Prostate gland (tissue), 2 donors: Measurements from ENCODE around the gene CBR1. TPM values are rescaled to one million over a fixed set of nuclear protein-coding genes. Genes with fewer than 3 reads are reported as not detected.

Experiments used
- DNase-seq: peaks from one replicate; pipeline ENCODE4 v3.0.0-alpha.2; 2019; ENCODE audit warnings: low spot score
- H3K27ac ChIP-seq, 2 donors: fragments of 200-600 bp; sonication (generic); 2 replicates each; pipeline ENCODE4 v1.5.1; 2017 to 2019
- H3K27me3 ChIP-seq: fragments of 200-600 bp; sonication (generic); replicated peaks from 2 replicates; pipeline ENCODE4 v1.5.1; 2019; ENCODE audit not compliant: insufficient read depth
- H3K36me3 ChIP-seq, 2 donors: fragments of 200-600 bp; sonication (generic); 1 replicate in 1 of 2; 2 replicates in 1 of 2; pipeline versions ENCODE4 v1.5.1 to v1.8.1; 2017 to 2019
- H3K4me1 ChIP-seq: fragments of 200-600 bp; sonication (generic); replicated peaks from 2 replicates; pipeline ENCODE4 v1.5.1; 2019
- H3K4me3 ChIP-seq, 2 donors: fragments of 200-600 bp; sonication (generic); 2 replicates each; pipeline ENCODE4 v1.5.1; 2017 to 2019
- H3K9me3 ChIP-seq: fragments of 200-600 bp; sonication (generic); 2 replicates; pipeline ENCODE4 v1.5.1; 2017
- POLR2A ChIP-seq: fragments of 450-650 bp; IDR thresholded peaks from one replicate; pipeline ENCODE4 v1.6.1; 2016; ENCODE audit warnings: antibody characterized with exemption, mild to moderate bottlenecking
- POLR2AphosphoS5 ChIP-seq: sonication (generic); formaldehyde crosslinking; IDR thresholded peaks from one replicate; pipeline ENCODE4 v1.6.1; 2017; ENCODE audit warnings: antibody characterized with exemption
- WGBS: methylation state at CpG from one replicate; pipeline ENCODE4 v1.1.5; 2018; 5-methylcytosine and 5-hydroxymethylcytosine counted together
- intact Hi-C: fragments of 100-400 bp; cut with DNase I; formaldehyde crosslinking; loops from one replicate; pipeline ENCODE4 v1.14.2; 2022
- total RNA-seq, 2 donors: library from RNA; depleted of rRNA; stranded (reverse); fragments of >200 nt; gene quantifications; one replicate each; pipeline ENCODE4 v1.1.0, GENCODE V29; 2016
- TF ChIP-seq, protein P1 (sequence below), 4 experiments: fragments of 200-600 bp in 2 of 4; fragments of 450-650 bp in 2 of 4; sonication (generic) in 2 of 4; IDR thresholded peaks; 1 replicate in 3 of 4; 2 replicates in 1 of 4; pipeline ENCODE4 v1.5.1; 2016 to 2019; ENCODE audit warnings: antibody characterized with exemption in 4 of 4, mild to moderate bottlenecking in 2 of 4, moderate library complexity in 2 of 4

The CBR1 gene
- total RNA-seq, 2 donors from 2014 or later = 200 to 571 TPM

GRCh38 chr21:36027347-36027746 lies 42.5 kb upstream of the CBR1 start:
- Histone ChIP-seq H3K4me1 (no peaks in the 10 kb centered on the region), H3K4me3 (no peak overlapping the region), H3K36me3 (no peaks in the 10 kb centered on the region), H3K27me3 (no peaks in the 10 kb centered on the region), H3K9me3 (no peaks in the 10 kb centered on the region), H3K27ac (no peak overlapping the region)
- 82% methylated on average over 5 of the region's 5 CpGs for WGBS
- intact Hi-C loops = loop anchor here (5.0 kb wide), 1 partner anchor 1280 kb away; no protein-coding TSS in a partner anchor
- no peak for DNase-seq
- TF ChIP-seq, protein P1, sequence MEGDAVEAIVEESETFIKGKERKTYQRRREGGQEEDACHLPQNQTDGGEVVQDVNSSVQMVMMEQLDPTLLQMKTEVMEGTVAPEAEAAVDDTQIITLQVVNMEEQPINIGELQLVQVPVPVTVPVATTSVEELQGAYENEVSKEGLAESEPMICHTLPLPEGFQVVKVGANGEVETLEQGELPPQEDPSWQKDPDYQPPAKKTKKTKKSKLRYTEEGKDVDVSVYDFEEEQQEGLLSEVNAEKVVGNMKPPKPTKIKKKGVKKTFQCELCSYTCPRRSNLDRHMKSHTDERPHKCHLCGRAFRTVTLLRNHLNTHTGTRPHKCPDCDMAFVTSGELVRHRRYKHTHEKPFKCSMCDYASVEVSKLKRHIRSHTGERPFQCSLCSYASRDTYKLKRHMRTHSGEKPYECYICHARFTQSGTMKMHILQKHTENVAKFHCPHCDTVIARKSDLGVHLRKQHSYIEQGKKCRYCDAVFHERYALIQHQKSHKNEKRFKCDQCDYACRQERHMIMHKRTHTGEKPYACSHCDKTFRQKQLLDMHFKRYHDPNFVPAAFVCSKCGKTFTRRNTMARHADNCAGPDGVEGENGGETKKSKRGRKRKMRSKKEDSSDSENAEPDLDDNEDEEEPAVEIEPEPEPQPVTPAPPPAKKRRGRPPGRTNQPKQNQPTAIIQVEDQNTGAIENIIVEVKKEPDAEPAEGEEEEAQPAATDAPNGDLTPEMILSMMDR (IDR thresholded peaks at IDR 0.05) = no peak
- TF ChIP-seq POLR2A (no peak), POLR2AphosphoS5 (no peak)

DNA sequence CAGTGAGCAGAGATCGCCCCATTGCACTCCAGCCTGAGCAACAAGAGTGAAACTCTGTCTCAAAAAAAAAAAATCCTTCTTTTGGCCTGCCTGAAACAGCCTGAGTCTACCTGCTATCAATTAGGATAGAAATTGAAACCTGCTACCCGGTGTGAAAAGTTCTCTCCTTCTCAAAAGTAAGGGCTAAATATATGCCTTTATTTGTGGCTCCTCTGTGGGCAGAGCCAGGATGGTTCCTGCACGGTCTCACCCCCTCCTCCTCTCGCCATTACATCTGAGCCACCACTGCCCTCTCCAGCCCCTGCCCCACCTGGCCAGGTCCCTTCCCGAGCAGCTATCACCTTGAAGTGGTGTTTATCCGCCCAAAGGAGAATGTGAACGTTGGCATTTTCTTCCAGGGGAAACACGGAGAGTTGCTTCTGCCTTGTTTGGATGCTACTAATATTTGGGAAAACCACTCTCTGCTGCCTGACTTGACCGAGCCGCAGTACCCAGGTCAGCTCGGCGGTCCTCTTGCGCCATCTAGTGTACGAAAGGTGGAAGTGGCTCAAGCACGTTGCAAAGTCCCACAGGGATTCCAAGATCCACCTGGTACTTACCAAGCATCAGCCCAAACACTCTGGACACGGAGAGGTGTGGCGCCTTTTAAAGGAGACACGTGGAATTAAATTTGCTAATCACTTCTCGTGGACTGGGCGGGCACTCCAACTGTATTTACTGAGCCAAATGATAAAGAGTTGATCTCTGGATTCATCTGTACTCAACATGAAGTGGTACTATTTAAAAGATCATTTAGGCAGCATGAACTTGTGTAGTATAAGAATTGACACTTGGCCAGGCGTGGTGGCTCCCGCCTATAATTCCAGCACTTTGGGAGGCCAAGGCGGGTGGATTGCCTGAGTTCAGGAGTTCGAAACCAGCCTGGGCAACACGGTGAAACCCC lies 41.4 kb upstream of the CBR1 start:
- H3K4me3 ChIP-seq = no peak overlapping the region
- WGBS = 23% methylated on average over 25 of the region's 25 CpGs
- no peaks in the 10 kb centered on the region for H3K9me3 ChIP-seq
- TF ChIP-seq POLR2A (no peak), POLR2AphosphoS5 (peak; percentile 54)
- TF ChIP-seq, protein P1 (IDR thresholded peaks at IDR 0.05) = peak; percentile 85 to 94 (median 94)
- peak; percentile 71 for DNase-seq
- intact Hi-C loops = loop anchor here (5.0 kb wide), 1 partner anchor 1281 kb away; no protein-coding TSS in a partner anchor
- H3K36me3 ChIP-seq = no peaks in the 10 kb centered on the region
- H3K4me1 ChIP-seq = no peaks in the 10 kb centered on the region
- H3K27ac ChIP-seq = no peak overlapping the region
- H3K27me3 ChIP-seq = no peaks in the 10 kb centered on the region

- Histone ChIP-seq H3K27ac (no peak overlapping the region), H3K4me3 (no peak overlapping the region), H3K27me3 (no peaks in the 10 kb centered on the region), H3K36me3 (no peaks in the 10 kb centered on the region), H3K4me1 (no peaks in the 10 kb centered on the region), H3K9me3 (no peaks in the 10 kb centered on the region)
- TF ChIP-seq POLR2AphosphoS5 (no peak), POLR2A (no peak)
- TF ChIP-seq, protein P1 (IDR thresholded peaks at IDR 0.05) = no peak
- WGBS = 92% methylated on average over 8 of the region's 8 CpGs
- intact Hi-C loops = loop anchor here (5.0 kb wide), 1 partner anchor 1282 kb away; no protein-coding TSS in a partner anchor
- no peak for DNase-seq
These were observed 40.5 kb upstream of the CBR1 start for GRCh38 chr21:36029309-36029708.

DNA sequence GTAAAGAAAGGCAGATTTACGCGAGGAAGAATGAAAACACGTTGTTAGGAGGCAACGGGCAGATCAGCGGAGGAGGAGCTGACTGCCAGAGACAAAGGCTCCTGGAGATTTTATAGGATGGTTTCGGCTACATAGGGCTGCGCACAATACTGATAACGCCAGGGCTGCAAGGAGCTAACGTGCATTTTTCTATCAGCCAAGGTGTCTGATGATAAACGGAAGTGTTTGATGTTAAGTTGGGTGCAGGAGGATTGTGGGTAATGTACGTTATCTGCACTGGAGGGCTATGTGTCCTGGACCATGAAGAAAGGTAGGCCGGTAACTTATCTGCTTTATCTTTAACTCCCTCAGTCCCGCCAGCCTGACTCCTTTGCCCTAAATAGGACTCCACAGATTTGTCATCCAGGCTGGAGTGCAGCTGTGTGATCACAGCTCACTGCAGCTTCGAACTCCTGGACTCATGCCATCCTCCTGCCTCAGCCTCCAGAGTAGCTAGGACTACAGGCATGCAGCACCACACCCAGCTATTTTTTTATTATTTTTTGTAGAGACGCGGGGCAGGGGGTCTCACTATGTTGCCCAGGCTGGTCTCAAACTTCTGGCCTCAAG lies 39.1 kb upstream of the CBR1 start:
- no peak for TF ChIP-seq POLR2AphosphoS5
- TF ChIP-seq, protein P1 (IDR thresholded peaks at IDR 0.05) = no peak
- no peak for TF ChIP-seq POLR2A
- Histone ChIP-seq H3K36me3 (peaks cover 2 to 6% of the 10 kb centered on the region in 2 donors), H3K27me3 (no peaks in the 10 kb centered on the region), H3K4me3 (no peak overlapping the region), H3K27ac (no peak overlapping the region), H3K4me1 (no peaks in the 10 kb centered on the region), H3K9me3 (no peaks in the 10 kb centered on the region)
- WGBS = 24% methylated on average over 16 of the region's 16 CpGs
- DNase-seq = no peak
- intact Hi-C loops = loop anchor here (5.0 kb wide), 1 partner anchor 1138 kb away; no protein-coding TSS in a partner anchor
